Measurements from ENCODE around the gene PNPLA1.

DNA sequence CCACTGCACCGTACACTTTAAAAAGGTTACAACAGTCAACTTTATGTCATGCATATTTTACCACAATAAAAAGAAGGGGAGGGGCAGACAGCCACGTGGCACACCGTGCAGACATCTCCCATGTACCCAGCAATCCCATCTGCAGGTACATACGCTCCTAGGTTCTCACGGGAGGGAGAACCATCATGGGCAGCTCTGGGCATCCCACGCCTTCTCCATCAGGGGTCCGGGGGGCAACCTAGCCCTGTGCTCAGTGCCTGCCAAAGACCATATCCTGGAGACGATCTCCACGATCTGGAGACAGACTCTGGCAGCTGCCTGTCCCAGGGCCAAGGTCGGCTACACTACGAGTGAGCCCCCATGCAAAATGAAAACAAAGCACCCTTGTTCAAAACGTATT is 69.3 kb downstream of the PNPLA1 start:
- TF ChIP-seq REST (IDR thresholded peaks at IDR 0.05; ENCODE audit: insufficient read depth in 1 of 2, low read depth in 2 of 2, low read length in 2 of 2) (no peak), POLR2AphosphoS5 (IDR thresholded peaks at IDR 0.05; ENCODE audit: low read depth, low read length) (no peak), FOXP2 (optimal IDR thresholded peaks at IDR 0.05; ENCODE audit: borderline replicate concordance, extremely low read depth, extremely low read length, insufficient read depth) (no peak)

Data from PFSK-1 (cell line).